Measurements from ENCODE around the gene GLIPR1. TPM values are rescaled to one million over a fixed set of nuclear protein-coding genes. Genes with fewer than 3 reads are reported as not detected.
"Not testable (repeated sequence)": the region's sequence is repeated elsewhere in the genome, so short reads cannot be mapped to it uniquely, and the experiment has no call there.

GLIPR1 gene
- polyA plus RNA-seq, 5 donors: 10.9 to 16.5 (median 15.5) TPM

- no peak for DNase-seq
These were observed 29.1 kb downstream of the GLIPR1 start for GRCh38 chr12:75509621-75510020.

DNA sequence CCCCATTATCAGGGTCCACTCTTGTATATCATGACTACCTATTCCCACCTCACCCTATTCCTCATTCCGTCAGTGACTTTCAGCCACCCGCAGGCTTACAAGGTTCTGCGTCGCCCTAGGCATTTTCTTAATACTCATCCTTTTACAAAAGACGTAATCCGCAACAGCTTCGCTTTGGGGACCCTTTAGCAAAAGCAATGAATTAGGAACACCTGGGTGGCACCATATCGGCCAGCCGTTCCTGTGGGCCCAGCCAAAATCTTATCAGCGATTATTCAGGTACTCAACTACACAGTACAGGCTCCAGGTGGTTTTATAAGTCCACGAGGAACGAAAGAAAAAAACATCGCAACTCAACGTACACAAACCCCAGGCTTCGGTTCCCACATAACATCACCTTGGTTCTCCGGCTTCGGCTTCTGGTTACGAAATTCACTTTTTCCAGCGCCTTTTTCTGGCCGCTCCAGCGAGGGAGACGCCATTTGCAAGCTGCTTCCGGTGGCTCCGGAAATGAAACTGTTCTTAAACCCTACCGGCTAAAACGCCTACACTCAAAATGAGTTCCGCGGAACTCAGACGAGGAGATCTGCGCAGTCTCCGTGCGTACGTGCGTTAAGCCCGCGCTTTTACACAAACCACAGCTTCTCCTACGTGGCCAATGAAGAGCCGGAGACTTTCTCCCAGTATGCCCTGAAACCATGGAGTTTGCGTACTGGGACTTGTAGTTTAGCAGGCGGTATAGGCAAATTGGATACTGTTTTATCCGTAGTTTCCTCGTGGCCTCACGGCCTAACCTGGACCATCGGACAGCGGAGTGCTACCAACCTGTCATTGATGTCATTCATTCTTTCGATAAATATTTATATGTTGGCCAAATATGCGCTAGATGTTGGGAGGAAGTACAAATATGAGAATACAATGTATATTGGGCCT is 30.8 kb downstream of the GLIPR1 start, which contains the start of gene KRR1:
TSS of gene KRR1 (minus strand) at position 494 of the 933 bp plus-strand sequence. CDS start at position 482, 12 bp downstream.
- DNase-seq: peak; percentile 95 to 96

GRCh38 chr12:75521224-75521623 is 40.7 kb downstream of the GLIPR1 start:
- not testable (repeated sequence) for DNase-seq

DNA sequence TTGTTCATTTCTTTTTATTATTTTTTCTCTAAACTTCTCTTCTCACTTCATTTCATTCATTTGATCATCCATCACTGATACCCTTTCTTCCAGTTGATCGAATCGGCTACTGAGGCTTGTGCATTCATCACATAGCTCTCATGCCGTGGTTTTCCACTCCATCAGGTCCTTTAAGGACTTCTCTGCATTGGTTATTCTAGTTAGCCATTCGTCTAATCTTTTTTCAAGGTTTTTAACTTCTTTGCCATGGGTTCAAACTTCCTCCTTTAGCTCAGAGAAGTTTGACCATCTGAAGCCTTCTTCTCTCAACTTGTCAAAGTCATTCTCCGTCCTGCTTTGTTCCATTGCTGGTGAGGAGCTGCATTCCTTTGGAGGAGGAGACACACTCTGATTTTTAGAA is 41.6 kb downstream of the GLIPR1 start:
- DNase-seq: not testable (repeated sequence)

GRCh38 chr12:75525263-75525662 is 44.7 kb downstream of the GLIPR1 start:
- DNase-seq: no peak

- no peak for DNase-seq
These were observed 46.3 kb downstream of the GLIPR1 start for GRCh38 chr12:75526655-75527511.

DNA sequence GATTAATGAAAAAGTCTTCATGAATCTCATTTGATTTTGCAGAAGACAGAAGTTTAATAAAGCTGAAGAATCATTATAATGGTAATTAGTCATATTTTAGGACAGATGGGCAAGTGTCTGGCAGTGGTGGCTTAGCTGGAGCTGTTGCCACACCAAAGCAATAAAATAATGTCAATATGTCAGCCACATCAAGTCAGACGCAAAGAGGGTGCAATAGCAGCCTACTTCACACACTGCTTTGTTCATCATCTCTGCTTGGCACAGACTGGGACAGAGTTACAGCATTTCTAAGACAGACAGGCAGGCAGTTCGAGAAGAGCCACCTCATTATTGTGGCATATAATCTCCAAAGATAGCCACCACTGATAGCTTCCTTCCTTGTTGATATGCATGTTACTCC is 47.7 kb downstream of the GLIPR1 start:
- no peak for DNase-seq

DNA sequence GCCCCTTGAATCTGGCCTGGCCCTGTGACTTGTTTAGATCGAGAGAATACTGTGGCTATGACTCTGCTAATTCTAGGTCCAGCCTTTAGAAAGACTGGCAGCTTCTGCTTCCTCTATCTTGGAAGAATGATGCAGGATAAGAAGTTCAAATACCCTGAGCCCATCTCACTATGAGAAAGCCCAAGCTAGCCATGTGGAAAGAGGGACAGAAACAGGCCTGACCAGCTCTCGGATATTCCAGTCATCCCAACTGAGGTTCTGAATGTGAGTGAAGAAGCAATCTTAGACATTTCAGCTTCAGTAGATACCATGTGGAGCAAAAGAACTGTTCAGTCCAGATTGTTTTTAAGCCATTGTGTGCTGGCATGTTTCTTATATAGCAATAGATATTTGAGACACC is 48.1 kb downstream of the GLIPR1 start:
- no peak for DNase-seq

- DNase-seq: no peak
These were observed 48.8 kb downstream of the GLIPR1 start for GRCh38 chr12:75529316-75529715.

- DNase-seq: no peak
These were observed 49.3 kb downstream of the GLIPR1 start for GRCh38 chr12:75529826-75530225.

DNA sequence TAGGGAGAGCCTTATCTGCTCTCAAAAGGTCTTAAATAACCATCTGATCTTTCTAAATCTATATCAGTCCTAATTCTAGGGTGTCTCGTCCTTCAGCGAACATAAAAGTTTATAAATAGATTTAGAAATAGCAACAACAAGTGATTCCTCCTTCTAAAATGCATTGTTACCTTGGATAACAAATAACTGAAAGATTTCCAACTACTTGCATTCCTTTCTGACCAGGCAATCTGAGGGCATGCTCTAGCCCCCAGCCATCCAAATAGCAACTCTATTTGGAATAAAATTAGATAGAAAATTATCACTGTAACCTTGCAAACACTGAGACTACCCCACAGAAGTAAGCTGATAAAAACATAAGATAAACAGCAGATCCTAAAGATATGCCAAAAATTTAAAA is 52.7 kb downstream of the GLIPR1 start:
- DNase-seq: no peak

DNA sequence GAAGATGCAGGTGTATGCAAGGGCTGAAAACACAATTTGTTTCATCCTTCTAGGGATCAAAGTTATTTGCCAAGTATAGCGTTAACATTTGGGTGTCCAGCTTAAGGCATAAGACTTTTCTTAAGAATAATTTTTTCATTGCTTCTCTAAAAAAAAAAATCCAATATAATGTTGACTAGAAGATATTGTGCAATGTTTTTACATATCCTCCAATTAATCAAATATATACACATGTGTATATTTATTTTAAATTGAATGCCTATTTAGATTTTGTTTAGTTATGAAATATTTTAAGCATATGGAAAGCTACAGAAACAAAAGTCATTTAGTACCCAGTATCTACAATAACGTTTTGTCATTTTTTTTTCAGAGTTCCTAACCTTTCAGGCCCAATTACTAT is 59.3 kb downstream of the GLIPR1 start:
- DNase-seq: no peak

DNA sequence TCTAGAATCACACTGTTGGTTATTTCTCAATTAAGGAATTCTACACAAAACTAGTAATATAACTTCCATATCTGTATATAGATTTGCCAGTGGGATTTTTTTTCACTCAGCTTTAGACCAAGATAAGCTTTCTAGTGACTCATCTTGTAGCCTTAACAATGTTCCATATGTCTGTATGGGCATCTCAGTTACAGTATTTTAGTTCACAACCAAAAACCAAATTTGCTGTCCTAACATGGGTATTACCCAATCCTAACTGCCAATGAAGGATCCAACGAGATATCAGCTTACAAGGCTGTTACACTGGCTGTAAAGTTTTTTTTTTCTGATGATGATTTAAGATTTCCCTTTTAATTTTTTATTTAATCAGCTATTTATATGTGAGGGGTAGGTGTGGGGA is 62.4 kb downstream of the GLIPR1 start:
- DNase-seq: no peak

GRCh38 chr12:75543529-75543928 is 63.0 kb downstream of the GLIPR1 start:
- DNase-seq: no peak

- DNase-seq: no peak
These were observed 65.1 kb downstream of the GLIPR1 start for GRCh38 chr12:75545636-75546035.

- DNase-seq: no peak
These were observed 68.3 kb downstream of the GLIPR1 start for GRCh38 chr12:75548879-75549278.

DNA sequence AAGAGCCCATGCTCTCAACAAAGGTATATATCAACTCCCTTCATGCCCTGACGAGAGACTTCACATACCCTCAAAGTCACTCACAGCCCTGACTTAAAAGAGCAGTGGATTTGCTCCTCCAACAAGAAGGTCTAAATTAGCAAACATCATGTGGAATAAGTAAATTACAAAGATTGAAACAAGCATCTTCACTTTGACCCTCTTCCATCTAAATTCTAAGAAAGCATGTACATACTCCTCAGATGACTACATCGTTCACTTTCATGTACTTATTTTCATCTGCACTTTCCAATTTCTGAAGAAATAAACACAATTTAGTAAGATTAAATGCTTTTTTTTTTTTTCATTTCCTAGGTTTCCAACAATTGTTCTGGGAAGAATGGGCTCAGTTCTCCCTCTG is 69.4 kb downstream of the GLIPR1 start:
- no peak for DNase-seq

- DNase-seq: peak; percentile 42 to 46
These were observed 70.1 kb downstream of the GLIPR1 start for GRCh38 chr12:75550401-75551240.

GRCh38 chr12:75551477-75551876 is 70.9 kb downstream of the GLIPR1 start:
- DNase-seq: no peak

DNA sequence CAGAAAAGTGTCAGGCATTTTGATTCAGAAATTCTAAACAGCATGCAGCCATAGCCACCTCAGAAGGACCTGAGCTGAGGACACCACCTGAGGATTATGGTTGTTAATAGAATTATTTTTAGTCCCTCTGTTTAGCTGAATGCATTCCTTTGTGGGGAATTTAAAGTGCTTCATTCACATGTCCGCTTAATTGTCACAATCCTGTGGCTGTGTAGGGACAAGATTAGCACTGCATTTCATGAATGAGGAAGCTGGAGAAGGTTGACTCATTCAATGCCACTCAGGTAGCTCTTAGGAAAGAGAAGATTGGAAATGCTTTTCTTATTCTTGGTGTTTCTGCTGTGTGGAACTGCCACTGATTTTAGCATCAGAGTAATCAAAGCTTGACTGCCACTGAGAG is 72.8 kb downstream of the GLIPR1 start:
- no peak for DNase-seq
